ENCODE results near the gene TPRX2. TPM values are rescaled to one million over a fixed set of nuclear protein-coding genes. Genes with fewer than 3 reads are reported as not detected.
"Not testable (repeated sequence)": the region's sequence is repeated elsewhere in the genome, so short reads cannot be mapped to it uniquely, and the experiment has no call there.

Gene TPRX2
- total RNA-seq, 1 donor = not detected

DNA sequence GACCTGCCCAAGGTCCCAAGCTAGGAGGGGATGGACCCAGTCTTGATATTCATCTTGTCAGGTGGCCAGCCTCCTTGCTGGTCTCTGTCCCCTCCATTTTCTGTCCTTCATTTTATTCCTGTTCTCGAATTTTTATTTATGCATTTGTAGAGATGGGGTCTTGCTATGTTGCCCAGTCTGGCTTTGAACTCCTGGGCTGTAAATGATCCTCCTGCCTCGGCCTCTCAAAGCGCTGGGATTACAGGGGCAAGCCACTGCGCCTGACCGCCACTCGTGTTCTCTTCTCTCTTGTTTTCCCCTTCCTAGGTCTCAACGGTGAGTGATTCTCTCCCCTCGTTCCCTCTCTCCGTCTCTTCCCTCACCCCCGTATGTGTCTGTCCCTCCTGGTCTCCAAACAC lies 10.6 kb upstream of the TPRX2 start:
- TF ChIP-seq, protein P1, sequence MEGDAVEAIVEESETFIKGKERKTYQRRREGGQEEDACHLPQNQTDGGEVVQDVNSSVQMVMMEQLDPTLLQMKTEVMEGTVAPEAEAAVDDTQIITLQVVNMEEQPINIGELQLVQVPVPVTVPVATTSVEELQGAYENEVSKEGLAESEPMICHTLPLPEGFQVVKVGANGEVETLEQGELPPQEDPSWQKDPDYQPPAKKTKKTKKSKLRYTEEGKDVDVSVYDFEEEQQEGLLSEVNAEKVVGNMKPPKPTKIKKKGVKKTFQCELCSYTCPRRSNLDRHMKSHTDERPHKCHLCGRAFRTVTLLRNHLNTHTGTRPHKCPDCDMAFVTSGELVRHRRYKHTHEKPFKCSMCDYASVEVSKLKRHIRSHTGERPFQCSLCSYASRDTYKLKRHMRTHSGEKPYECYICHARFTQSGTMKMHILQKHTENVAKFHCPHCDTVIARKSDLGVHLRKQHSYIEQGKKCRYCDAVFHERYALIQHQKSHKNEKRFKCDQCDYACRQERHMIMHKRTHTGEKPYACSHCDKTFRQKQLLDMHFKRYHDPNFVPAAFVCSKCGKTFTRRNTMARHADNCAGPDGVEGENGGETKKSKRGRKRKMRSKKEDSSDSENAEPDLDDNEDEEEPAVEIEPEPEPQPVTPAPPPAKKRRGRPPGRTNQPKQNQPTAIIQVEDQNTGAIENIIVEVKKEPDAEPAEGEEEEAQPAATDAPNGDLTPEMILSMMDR (IDR thresholded peaks at IDR 0.05; ENCODE audit: insufficient read depth, low read length) = no peak
- no peak for DNase-seq (ENCODE audit: low read depth)
- H3K4me3 ChIP-seq (ENCODE audit: low read depth, low read length) = no peak overlapping the region

DNA sequence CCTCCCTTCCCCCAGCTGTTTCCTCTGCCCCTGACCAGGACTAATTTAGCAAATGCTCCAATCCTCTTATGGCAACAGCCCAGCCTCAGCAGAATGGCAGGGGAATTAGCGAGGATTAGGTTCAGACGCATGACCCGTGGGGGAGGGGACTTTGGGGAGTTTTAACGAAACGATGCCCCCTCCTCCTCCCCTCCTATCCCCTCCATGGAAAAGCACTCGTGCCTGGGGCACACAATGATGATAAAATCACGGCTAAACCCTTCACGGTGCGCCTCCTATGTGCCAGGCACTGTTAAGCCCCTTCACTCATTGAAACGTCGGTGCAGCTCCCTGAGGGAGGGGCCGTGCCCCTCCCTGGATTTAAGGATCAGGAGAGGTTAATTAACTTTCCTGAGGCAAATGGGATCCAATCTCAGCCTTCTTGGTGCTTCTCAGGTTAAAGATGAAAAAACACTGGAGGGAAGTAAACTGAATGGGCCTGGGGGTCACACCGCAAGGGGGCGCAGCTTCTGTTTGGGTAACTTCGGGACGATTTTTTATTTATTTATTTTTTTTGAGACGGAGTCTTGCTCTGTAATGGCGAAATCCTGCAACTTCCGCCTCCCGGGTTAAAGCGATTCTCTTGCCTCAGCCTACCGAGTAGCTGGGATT lies 10.1 kb upstream of the TPRX2 start:
- no peak for DNase-seq (ENCODE audit: low read depth)
- TF ChIP-seq, protein P1 (IDR thresholded peaks at IDR 0.05; ENCODE audit: insufficient read depth, low read length) = peak; percentile 19
- no peak overlapping the region for H3K4me3 ChIP-seq (ENCODE audit: low read depth, low read length)

DNA sequence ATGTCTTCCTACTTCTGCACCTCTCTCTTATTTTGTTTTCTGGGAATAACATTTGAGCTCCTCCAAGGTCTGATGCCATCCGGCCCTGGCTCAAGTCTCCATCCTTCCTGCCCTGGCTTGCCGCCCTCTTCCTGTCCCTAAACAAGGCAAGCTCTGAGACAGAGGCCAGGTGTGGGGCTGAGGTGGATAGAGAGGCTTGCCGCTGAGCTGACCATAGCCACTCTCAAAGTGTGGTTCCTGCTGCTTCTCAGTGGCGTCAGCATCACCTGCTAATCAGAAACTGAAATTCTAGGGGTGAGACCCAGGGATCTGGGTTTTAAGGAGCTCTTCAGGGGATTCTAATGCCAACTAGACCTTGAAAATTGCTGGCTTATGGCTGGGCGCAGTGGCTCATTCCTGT lies 6.0 kb upstream of the TPRX2 start:
- TF ChIP-seq, protein P1 (IDR thresholded peaks at IDR 0.05; ENCODE audit: insufficient read depth, low read length) = no peak
- H3K4me3 ChIP-seq (ENCODE audit: low read depth, low read length) = no peak overlapping the region
- DNase-seq (ENCODE audit: low read depth) = no peak

DNA sequence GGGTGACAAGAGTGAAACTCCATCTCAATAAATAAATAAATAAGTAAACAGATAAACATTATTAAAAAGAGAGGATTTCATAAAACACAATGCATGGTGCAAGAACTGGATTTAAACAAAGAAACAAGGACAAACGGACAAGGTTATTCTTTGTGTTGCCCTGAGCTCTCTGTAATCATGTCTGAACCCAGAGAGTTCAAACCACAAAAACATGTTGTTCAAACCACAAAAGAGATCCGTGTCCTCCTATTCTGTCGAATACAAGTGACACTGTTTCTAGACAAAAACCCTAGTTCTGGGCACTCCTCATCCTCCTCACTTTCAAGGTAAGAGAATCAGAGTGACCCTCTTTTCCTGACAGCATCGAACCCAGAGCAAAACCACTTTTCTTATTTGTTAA lies 4.6 kb upstream of the TPRX2 start:
- TF ChIP-seq, protein P1 (IDR thresholded peaks at IDR 0.05; ENCODE audit: insufficient read depth, low read length) = no peak
- no peak for DNase-seq (ENCODE audit: low read depth)
- H3K4me3 ChIP-seq (ENCODE audit: low read depth, low read length) = no peak overlapping the region

DNA sequence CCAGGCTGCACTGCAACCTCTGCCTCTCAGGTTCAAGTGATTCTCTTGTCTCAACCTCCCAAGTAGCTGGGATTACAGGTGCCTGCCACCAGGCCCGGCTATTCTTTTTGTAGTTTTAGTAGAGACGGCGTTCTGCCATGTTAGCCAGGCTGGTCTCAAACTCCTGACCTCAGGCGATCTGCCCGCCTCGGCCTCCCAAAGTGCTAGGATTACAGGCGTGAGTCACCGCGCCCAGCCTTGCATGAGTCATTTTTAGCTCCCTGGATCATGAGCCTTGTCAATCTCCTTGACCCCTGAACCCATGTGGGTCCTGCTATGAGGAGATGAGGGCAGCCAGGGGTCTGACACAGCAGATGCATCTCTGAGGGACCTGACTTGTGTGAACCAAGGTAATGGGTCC lies 804 bp upstream of the TPRX2 start:
- not testable (repeated sequence) for H3K4me3 ChIP-seq (ENCODE audit: low read depth, low read length); DNase-seq (ENCODE audit: low read depth)

DNA sequence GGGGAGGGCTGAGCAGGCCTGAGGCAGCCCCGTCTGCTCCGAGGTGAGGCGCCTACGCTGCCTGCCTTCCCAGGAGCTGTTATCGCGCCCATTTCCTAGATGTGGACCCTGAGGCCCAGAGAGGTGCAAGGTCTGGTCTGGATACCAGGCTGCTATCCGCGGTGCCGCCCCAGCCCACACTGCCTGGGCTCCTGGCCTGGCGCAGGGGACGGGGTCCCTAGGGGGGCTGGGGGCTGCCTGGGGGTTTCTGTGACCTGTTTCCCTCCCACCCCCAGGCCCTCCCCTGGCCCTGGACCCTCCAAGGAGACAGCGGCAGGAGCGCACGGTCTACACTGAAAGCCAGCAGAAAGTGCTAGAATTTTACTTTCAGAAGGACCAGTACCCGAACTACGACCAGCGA lies 803 bp downstream of the TPRX2 start:
- not testable (repeated sequence) for DNase-seq (ENCODE audit: low read depth); H3K4me3 ChIP-seq (ENCODE audit: low read depth, low read length)

DNA sequence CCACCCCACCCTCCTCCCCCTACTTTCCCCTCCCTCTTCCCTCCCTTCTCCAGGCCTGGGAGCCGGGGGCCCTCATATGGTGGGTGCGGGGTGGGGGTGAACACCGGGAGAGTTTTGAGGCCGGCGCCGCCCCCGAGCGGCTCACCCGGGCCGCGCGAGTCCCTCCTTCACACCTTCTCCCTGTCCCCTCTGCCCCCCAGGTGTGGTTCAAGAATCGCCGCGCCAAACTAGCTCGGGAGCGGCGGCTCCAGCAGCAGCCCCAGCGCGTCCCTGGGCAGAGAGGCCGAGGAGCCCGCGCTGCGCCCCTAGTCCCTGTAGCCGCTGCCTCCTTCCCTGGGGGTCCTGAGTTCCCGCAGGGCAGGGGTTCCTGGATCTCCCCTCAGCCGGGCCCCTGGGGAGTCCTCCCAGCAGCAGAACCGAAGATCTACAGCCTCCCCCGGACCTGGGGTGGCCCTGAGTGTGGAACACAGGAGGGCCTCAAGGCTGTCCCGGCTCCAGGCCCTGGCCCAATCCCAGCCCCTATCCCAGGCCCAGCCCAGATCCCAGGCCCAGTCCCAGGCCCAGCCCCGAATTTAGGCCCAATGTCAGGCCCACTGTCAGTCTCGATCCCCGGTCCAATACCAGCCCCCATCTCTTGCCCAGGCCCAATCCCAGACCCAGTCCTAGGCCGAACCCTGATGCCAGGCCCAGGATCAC lies 1.7 kb downstream of the TPRX2 start:
- TF ChIP-seq, protein P1 (IDR thresholded peaks at IDR 0.05; ENCODE audit: insufficient read depth, low read length) = no peak
- no peak overlapping the region for H3K4me3 ChIP-seq (ENCODE audit: low read depth, low read length)

DNA sequence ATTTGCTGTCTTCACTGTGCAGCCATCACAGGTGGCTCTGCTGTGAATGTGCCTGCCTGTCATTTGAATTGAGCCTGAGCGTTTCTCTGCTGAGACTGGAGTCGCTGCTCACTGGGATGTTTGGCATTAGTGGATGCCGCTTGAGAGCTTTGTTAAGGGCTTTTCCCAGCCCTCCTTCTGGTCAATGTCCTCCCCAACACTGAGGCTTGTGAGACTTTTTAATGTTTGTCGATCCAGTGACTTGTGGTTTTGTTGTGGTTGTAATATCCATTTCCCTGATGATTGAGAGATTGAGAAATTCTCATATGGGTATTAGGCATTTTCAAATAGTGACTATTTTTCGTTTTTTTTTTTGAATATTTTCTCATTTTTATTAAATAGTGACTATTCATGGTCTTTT lies 2.6 kb downstream of the TPRX2 start:
- TF ChIP-seq, protein P1 (IDR thresholded peaks at IDR 0.05; ENCODE audit: insufficient read depth, low read length) = no peak
- DNase-seq (ENCODE audit: low read depth) = no peak
- H3K4me3 ChIP-seq (ENCODE audit: low read depth, low read length) = no peak overlapping the region

More for the DNA sequence above, 1.7 kb downstream of the TPRX2 start:
- DNase-seq (ENCODE audit: low read depth) = no peak

Data from fibroblast of the aortic adventitia (primary cell).